ENCODE results near the gene CPHXL2.
A peak's percentile ranks its signal among the peaks of the same experiment; 100 is the strongest.

The CPHXL2 gene

GRCh38 chr16:75676909-75677308 is at the start of gene CPHXL2:
TSS of gene CPHXL2 (minus strand) at chr16:75677009. CDS start at chr16:75676999, 10 bp downstream.
- DNase-seq = no peak

GRCh38 chr16:75726390-75726789 is 49.6 kb upstream of the CPHXL2 start, which contains the start of gene CPHXL:
TSS of gene CPHXL (minus strand) at chr16:75726490. CDS start at chr16:75726442, 48 bp downstream.
- no peak for DNase-seq

- no peak for DNase-seq
Observed at GRCh38 chr16:75718452-75718851, 41.6 kb upstream of the CPHXL2 start.

- DNase-seq = no peak
Observed at GRCh38 chr16:75714661-75715060, 37.9 kb upstream of the CPHXL2 start.

GRCh38 chr16:75710344-75710743 is 33.5 kb upstream of the CPHXL2 start:
- no peak for DNase-seq

- no peak for DNase-seq
Observed at GRCh38 chr16:75703306-75703705, 26.5 kb upstream of the CPHXL2 start.

- DNase-seq = no peak
Observed at GRCh38 chr16:75702242-75702641, 25.4 kb upstream of the CPHXL2 start.

- no peak for DNase-seq
Observed at GRCh38 chr16:75701361-75701760, 24.6 kb upstream of the CPHXL2 start, which contains the start of gene DUXB. TSS of gene DUXB (minus strand) at chr16:75701461. CDS start at chr16:75701418, 43 bp downstream.

GRCh38 chr16:75697571-75697970 is 20.8 kb upstream of the CPHXL2 start:
- no peak for DNase-seq

GRCh38 chr16:75695708-75696107 is 18.9 kb upstream of the CPHXL2 start:
- no peak for DNase-seq

GRCh38 chr16:75687361-75687760 is 10.6 kb upstream of the CPHXL2 start:
- no peak for DNase-seq

GRCh38 chr16:75682308-75682707 is 5.5 kb upstream of the CPHXL2 start:
- no peak for DNase-seq

- DNase-seq = no peak
Observed at GRCh38 chr16:75679366-75679765, 2.6 kb upstream of the CPHXL2 start.

- DNase-seq = no peak
Observed at GRCh38 chr16:75667503-75667902, 9.3 kb downstream of the CPHXL2 start.

- peak in 6 of 58 donors; percentile 8 to 30 (median 14) for DNase-seq
Observed at GRCh38 chr16:75660726-75661302, 16.0 kb downstream of the CPHXL2 start.

GRCh38 chr16:75660321-75660720 is 16.5 kb downstream of the CPHXL2 start:
- DNase-seq = peak in 34 of 58 donors; percentile 4 to 66 (median 22)

GRCh38 chr16:75658175-75658574 is 18.6 kb downstream of the CPHXL2 start:
- DNase-seq = no peak

GRCh38 chr16:75653922-75654321 is 22.9 kb downstream of the CPHXL2 start:
- peak in 1 of 58 donors; percentile 5 for DNase-seq

GRCh38 chr16:75648265-75649076 is 28.3 kb downstream of the CPHXL2 start:
- peak in 56 of 58 donors; percentile 37 to 91 (median 74) for DNase-seq

- DNase-seq = peak; percentile 73 to 97 (median 93)
Observed at GRCh38 chr16:75647492-75648264, 29.1 kb downstream of the CPHXL2 start, which contains the start of the genes KARS1 and TERF2IP. TSS of gene KARS1 (minus strand) at chr16:75647665. CDS start at chr16:75647639, 26 bp downstream. TSS of gene TERF2IP (plus strand) at chr16:75647773. CDS start at chr16:75647883, 110 bp downstream.

- DNase-seq = no peak
Observed at GRCh38 chr16:75647112-75647491, 29.7 kb downstream of the CPHXL2 start.
